ENCODE results near the gene ANO3.

Gene ANO3

GRCh38 chr11:26510164-26510563 lies 178.2 kb downstream of the ANO3 start:
- no peak for DNase-seq

- DNase-seq = no peak
Measured at GRCh38 chr11:26510756-26511155, 178.8 kb downstream of the ANO3 start.

- no peak for DNase-seq
Measured at GRCh38 chr11:26512196-26512595, 180.3 kb downstream of the ANO3 start.

DNA sequence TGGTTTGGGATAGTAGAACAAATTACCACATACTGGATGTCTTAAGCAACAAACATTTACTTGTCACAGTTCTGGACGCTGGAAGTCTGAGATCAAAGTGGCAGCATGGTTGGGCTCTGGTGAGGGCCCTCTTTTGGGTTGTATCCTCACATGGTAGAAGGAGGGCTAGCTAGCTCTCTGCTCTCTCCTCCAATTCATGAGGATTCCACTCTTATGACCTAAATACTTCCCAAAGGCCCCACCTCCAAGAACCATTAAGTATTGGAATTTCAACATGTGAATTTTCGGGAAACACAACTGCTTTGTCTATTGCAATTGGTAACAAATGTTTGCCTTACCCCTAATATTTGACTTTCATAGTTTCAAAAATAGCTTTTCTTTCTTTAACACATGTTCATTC lies 187.5 kb downstream of the ANO3 start:
- no peak for DNase-seq

DNA sequence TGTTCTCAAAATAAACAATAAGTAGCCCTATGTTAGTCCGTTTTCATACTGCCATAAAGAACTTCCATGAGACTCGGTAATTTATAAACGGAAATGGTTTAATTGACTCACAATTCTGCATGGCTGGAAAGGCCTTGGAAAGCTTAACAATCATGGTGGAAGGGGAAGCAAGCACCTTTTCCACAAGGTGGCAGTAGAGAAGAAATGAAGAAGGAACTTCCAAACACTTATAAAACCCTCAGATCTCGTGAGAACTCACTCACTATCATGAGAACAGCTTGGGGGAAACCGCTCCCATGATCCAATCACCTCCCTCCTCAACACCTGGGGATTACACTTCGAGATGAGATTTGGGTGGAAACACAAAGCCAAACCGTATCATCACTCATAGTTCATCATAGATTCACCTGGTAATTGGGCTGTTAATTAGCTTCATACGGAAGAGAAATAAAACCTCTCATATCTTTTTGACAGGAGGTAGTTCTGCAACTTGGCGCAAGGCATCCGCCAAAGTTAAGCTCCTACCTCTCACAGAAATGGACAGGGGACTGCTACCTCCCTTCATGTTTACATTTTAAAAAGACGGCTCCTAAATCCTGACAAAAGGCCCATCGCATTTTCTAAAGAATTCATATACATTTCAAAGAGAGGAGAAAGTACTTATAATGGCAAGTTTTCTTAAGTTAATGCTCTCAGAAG lies 191.1 kb downstream of the ANO3 start:
- no peak for DNase-seq

DNA sequence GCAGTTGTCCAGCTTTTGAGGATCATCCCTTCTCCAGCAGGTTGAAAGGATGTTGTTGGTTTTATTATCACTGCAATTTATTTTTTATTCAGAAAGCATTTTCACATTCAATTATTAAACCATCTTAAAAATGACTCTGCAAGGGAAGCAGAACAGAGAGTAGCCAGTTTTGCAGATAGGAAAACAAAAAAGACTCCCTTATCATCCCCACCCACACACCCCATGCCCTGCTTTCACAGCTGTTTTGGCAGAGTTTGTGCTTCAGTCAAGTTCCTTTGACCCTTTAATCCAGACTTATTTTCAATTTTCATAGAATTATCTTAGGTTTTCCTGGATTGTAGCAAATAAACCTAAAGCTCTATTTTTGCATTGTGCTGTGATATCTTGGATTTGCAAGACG lies 195.8 kb downstream of the ANO3 start:
- DNase-seq = no peak

DNA sequence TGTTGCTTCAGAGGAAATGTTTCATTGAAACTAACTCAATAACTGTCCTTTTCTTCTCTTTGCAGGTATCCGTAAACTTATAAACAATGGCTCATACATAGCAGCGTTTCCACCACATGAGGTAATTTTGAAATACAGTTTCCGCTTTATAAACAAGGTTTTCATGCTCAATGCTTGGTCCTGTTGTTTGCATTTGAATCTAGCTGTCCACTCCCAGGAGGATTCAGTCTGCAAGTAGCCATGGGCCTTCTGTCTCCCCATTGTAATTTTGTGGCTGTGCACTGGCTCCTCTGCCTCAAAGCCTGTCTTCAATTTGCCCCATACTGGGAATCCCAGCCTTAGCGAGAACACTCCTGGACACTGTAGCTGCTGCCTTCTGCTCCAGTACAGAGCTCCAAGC lies 205.4 kb downstream of the ANO3 start:
- DNase-seq = no peak

GRCh38 chr11:26539517-26539916 lies 207.6 kb downstream of the ANO3 start:
- DNase-seq = no peak

- no peak for DNase-seq
Measured at GRCh38 chr11:26541870-26542269, 209.9 kb downstream of the ANO3 start.

DNA sequence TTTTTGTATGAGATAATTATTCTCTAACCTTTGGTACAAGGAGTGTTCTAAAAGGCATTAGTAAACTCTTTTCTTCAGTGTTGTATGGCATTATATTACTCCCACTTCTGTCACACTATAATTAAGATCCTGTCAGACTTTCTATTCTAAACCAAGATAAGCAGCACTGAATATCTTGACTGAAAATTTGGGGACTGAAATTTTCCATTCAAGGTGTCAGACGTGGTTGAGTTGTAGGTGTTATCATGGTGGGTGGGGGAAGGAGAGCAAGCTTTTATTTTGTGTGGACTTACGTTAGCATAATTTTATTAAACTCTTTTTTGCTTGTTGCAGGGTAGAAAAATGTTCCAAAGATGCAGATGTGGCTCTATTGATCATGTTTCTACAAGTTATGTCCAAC lies 217.2 kb downstream of the ANO3 start:
- DNase-seq = no peak

- DNase-seq = no peak
Measured at GRCh38 chr11:26550022-26550421, 218.1 kb downstream of the ANO3 start.

GRCh38 chr11:26551186-26551801 lies 219.4 kb downstream of the ANO3 start:
- DNase-seq = no peak

GRCh38 chr11:26553182-26553581 lies 221.3 kb downstream of the ANO3 start:
- no peak for DNase-seq

- DNase-seq = no peak
Measured at GRCh38 chr11:26554455-26554854, 222.5 kb downstream of the ANO3 start.

GRCh38 chr11:26556582-26556981 lies 224.7 kb downstream of the ANO3 start:
- DNase-seq = no peak

- no peak for DNase-seq
Measured at GRCh38 chr11:26557666-26558065, 225.7 kb downstream of the ANO3 start.

GRCh38 chr11:26558190-26558589 lies 226.3 kb downstream of the ANO3 start:
- DNase-seq = no peak

DNA sequence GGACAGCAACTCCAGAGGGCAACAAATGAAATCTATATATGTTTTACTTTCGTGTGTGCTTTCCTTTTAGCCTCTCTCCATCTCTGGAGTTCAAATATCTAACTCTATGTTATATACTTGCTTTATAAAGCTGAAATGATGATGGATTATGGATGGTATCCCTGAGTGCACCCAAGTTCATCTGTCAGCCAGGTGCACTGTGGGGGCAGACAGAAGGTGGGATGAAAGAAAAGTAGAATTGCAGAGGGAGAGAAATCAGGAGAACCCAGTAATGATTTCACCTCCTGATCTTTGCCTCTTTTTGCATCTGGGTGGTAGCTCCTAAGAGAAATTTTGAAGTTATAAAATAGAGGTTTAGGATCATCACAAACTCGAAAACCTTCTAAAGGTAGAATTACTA lies 237.7 kb downstream of the ANO3 start:
- DNase-seq = no peak

DNA sequence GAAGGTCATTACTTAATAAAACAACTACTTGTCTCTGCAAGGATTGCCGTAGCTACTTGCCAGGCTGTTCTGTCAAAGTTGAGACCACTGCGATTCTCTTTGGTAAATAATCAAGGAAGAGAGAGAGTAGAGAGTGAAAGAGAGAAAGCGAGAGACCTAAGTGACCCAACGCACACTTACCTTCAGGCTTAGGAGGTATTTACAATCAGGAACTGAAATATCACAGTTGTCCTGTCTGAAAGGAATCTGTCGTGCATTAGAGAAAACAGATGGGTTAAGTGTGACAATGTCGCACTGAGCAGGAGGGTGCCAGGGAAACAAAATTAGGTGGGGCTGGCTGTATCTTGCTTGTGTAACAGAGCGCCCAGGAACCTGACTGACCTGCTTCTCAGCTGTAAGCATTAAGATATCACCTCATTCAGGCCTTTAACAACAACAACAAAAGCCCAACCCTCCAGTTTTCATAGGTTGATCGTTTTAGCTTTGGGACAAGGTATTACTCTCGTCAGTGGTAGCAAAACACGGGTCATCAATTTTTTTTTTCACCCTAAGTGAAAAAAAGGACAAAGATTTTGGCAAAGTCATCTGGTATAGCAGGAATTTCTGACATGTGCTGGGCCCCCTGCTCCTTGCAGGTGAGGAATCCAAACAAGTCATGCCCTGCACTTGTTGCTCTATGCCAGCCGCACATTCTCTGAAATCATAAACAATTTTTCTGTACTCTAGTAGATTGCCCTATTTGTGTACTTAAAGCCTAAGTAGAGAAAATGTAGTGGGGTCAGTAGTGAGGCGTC lies 240.1 kb downstream of the ANO3 start, which contains the start of gene MUC15:
Gene MUC15, minus strand, starts transcription at position 403 of the 794 bp plus-strand sequence. CDS start 5,169 bp downstream, outside the sequence.
- DNase-seq = no peak

DNA sequence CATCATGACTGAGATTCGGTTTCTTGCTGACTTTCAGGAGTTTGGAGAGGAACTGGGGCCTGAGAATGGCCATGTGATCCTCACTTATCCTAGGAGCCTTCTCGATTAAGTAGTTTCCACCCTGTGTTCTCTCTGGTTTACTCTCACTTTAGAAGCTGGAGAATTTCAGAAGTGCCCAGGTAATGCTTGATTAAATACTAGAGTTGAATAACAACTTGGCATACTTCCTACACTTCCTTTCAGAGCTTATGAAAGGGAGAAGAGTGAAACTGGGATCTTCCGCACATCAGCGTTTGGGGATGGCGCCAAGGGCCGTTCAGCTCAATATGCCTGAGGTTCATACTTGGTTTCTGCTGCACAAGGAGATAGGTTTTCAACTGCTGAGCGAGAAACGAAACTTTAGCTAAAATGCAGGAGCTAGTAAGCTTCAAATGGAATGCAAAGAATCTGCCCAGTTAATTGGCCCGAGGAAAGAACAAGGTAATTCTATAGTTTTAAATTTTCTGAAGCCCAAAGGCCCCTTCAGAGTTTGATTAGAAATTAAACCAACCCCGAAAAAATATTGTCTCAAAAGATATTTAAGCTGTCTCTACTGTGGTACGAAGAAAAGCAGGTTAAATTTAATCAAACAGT lies 241.0 kb downstream of the ANO3 start:
- DNase-seq = no peak

- DNase-seq = no peak
Measured at GRCh38 chr11:26573896-26574295, 242.0 kb downstream of the ANO3 start.

DNA sequence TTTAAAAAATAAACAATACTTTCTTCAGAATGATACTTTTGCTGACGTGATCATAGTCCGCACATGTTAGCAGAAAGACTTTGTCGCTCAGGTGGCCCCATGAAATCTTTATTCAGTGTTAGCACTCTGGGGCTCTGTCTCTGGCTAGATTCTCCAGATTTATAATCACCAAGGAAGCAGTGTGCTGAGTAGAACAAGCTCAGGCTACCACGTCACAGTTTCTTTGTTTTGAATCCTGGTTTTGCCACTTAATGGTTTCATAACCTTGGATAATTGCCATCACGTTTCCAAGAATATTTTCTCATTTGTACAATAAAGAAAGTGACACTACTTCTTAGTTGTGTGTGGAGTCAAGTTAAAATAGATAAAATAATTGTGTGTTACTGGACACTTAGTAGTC lies 244.0 kb downstream of the ANO3 start:
- DNase-seq = no peak

DNA sequence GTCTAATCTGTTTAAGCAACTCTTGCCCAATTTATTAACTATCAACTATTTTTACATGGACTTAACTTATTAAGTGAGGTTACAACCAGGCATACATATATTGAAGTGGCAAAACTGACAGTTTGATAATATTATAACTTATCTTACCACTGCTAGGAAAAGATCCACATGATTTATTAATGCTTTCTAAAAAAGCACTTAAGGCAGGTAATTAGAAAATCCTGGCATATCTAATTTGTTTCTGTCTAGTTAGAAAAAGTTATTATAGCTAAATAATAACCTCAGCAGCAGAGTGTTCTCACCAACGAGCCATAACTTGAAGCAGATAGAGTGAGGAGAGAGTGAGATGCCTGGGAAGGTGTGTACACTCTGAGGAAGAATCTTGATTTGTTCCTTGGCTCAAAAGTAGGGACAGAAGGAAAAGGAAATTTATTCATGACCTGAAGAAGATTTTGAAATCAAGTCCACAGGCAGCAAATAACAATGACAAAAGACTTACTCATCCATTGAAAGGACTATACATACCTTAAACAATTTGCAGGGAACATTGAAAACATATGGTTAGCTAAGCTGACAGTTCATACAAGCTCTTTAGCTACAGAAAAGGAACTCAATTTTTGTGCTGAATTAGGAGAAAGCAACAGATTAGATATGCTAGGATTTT lies 247.2 kb downstream of the ANO3 start:
- DNase-seq = no peak

Data from femur (tissue), 1 donor.